ENCODE data around the gene RTN4RL2. TPM values are rescaled to one million over a fixed set of nuclear protein-coding genes. Genes with fewer than 3 reads are reported as not detected.
A peak's percentile ranks its signal among the peaks of the same experiment; 100 is the strongest.

The RTN4RL2 gene
- total RNA-seq, 1 experiment from 2014 or later = 0.23 TPM

DNA sequence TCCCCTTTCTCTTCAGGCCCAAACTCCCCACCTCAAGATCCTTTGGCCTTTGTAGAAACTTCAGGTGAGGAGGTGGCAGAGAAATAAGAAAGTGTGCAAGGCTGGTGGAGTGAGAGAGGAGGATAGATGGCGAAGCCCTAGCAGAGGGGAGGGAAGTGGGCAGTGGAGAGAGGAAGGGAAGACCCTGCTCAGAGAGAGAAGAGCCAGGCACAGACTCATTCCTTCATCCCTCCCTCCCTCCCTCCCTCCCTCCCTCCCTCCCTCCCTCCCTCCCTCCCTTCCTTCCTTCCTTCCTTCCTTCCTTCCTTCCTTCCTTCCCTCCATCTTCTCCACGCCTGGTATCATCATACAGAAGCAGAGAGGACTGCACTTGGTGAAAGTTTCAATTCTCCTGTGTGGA lies 21.0 kb downstream of the RTN4RL2 start:
- DNase-seq (ENCODE audit: low read depth) = no peak

DNA sequence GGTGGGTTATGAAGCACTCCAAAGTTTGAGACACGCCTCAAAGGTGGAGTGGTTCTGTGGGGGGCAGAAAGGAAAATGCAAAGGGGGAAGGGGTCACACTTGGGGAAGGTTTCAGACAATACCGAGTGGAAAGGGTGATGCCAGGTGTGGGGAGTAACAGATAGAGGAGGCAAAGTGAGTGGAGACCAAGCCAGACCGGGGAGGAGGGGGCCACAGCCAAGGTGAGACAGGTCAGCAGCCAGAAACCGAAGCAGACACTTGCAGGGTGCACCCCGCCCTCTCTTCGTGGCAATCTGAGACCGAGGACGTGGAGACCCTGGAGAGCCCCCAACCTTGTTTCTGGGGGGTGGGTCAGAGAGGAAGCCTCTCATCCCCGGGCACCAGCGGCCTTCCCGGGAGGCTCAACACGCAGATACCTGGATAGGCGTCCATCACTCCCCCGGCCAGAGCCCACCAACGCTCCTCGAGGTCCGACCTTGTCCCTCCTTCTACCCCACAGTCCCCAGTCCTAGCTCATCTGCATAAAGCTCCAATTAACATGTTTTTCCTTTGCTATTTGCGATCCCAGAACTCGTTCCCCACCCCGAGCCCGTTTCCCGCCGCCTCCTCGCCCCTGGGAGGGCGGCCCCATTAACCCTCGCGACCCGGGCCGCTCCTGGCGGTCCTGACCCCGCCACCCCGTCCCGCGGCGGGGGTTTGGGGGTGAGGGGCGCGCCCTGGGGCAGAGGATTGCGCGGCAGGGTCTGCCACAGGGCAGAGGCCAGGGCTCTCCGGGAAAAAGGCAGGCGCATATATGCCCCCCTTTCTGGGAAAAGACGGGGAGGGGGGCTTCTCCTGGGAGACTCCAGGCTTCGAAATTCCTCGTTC lies 21.8 kb downstream of the RTN4RL2 start:
- no peak for DNase-seq (ENCODE audit: low read depth)

DNA sequence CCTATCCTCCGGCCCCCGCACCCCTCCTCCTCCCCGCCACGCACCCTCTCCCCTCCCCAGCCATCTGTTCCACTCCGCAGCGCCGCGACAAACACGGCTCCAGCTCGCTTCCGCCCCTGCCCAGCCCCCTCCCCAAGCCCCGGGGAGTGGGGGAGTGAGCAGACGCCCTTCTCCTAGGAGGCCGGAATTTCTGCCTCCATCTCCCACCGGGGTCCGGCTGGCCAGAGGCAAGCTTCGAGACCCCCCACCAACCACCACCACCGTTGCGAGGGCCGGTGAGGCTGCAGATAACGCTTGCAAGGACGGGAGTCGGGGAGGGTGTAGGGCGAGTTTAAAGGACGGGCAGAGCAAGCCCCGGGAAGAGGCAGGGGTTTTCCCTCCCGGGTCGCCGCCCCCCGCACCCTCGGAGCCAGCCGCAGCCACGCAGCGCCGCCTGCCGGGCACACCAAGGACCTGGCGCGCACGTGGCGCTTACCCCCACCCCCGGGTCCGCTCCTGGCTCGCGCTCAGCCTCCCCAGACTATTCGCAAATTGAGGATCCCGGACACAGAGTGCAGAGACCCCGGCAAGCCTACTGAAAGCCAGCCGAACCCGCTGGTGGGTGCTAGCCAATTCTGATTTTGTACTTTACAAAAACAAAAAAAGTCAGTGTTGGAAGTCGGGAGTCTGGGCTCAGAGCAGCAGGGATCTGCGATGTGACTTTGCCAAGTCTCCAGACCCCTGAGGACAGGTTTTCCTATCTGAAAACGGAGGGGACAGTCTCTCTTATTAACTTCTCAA lies 22.6 kb downstream of the RTN4RL2 start:
- DNase-seq (ENCODE audit: low read depth) = no peak

DNA sequence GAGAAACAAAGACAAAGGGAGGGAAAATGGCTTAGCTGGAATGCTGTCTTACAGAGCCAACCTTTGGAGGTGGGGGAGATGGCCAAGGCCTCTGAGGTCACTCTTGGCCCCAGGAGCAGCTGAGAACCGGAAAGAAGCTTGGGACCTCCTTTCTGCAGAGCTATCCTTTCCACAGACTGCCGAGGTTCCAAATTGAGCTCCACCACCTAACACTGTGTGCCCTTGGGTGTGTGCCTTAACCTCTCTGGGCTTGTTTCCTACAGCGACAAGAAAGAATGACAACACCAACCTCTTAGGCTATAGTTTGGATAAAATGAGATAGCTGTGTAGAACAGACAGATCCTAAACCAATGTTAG lies 23.2 kb downstream of the RTN4RL2 start:
- DNase-seq (ENCODE audit: low read depth) = no peak

DNA sequence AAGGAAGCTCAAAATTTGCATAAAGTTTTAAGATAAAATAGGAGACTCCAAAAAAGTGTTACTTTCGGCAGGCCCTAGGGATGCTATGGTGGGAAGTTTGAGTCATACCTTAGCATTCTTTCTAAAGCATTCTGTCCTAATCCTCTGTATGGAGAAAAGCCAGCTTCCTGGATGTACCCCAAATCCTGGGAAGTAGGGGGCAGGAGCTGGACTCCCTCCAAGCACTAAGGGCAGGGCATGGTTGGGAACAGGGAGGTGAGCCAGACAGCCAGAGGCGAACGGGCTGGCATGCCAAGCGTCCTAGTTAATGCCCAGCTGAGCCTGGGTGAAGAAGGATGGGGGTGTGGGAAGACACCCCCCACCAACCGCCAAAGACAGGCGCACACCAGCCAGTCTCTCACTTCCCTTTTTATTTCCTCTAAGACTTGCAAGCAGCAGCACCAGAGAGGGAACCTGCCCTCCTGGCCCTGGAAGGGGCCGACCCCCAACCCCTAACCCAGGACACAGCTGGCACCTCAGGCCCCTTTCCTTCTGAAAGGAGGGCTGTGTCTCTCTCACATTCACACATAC lies 23.9 kb downstream of the RTN4RL2 start:
- no peak for DNase-seq (ENCODE audit: low read depth)

DNA sequence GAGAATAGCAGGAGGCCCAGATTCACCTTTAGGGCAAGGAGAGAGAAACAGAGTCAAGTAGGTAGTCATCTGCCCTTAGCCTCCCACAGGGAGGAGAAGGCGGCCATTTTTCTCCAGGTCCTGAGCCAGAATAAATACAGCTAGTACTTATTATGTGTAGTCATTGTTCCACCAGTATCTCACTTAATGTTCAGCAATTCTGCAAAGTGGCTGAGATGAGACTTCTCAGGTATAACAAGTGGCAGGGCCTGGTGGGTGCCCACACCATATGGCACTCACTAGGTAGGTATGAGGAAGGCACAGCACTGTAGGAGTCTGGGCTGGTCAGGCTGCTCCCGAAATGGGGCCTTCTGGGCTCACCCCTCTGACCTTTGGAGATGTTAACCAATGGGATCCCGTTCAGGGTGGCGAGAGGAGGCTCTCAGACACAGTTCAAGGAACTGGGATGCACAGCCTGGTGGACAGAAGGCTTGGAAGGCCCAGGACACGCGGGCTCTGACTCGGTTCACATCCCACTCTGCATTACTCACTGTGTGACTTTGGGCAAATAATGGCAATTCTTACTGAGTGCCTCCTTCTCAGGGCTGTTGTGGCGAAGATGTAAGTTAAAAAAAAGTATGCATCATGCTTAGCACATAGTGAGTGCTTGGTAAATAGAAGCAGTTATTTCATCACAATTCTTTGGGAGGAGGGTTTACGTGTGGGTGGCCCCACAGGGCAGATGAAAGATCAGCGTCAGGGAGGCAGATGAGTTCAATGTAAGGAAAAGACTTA lies 25.1 kb downstream of the RTN4RL2 start:
- no peak for DNase-seq (ENCODE audit: low read depth)

DNA sequence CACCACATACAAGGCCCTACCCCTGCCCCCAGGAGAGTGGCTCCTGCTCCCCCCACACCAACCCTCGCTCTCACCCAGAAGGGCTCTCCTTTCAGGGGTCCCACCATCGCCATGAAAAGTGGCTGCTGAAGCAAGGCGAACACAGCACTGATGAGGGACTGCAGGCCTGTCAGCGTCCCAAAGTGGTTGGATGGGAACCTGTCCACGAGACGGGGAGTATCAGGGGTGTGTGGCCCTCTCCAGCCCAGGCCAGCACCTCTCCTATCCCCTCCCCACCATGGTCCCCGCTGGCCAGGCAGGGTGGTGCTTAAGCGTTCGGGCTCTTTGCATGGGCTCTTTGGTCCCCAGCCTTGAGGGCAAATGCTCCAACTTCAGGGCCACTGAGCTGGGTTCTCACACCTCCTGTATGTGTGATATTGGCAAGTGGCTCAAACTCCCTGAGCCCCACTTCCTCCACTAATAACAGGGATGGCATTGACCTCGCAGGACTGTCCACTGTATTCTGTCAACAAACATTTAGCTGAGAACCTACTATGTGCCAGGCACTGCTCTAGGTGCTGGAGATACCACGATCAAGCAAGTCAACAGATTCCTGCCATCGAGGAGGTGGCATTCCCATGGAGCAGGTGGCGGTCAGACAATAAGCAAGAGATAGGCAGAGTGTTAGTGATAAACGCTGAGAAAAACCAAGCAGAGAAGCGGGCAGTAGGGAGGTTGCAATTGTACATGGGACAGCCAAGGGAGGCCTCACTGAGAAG lies 26.9 kb downstream of the RTN4RL2 start:
- no peak for DNase-seq (ENCODE audit: low read depth)

DNA sequence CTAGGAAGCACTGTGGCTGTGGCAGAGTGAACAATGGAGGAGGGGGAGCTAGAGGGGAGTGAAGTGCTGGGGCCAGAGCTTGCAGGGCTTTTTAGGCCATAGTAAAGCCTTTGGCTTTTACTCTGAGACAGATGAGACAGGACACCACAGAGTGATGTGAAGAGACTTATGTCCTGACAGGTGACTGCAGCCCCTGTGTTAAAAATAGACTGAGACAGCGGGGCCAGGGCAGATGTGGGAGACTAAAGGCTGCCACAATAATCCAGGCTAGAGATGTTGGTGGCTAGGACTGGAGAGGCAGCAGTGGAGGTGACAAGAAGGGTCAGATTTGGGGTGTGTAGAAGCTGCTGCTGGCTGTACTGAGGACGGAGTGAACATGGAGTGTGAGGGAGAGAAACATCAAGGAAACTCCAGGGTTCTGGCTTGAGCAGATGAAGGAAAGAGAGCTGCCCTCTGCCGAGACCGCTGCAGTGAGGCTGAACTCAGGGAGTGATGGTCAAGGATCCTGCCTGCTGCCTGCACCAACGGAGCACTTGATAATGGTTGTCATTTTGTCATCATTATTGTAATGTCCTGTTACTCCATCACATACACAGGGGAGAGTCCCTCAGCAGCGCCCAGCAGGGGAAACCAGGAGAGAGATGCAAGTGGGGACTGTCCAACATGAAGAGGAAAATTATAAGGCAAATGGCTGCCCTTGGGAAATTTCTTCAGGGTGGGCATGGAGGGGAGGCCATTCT lies 27.8 kb downstream of the RTN4RL2 start:
- DNase-seq (ENCODE audit: low read depth) = no peak

DNA sequence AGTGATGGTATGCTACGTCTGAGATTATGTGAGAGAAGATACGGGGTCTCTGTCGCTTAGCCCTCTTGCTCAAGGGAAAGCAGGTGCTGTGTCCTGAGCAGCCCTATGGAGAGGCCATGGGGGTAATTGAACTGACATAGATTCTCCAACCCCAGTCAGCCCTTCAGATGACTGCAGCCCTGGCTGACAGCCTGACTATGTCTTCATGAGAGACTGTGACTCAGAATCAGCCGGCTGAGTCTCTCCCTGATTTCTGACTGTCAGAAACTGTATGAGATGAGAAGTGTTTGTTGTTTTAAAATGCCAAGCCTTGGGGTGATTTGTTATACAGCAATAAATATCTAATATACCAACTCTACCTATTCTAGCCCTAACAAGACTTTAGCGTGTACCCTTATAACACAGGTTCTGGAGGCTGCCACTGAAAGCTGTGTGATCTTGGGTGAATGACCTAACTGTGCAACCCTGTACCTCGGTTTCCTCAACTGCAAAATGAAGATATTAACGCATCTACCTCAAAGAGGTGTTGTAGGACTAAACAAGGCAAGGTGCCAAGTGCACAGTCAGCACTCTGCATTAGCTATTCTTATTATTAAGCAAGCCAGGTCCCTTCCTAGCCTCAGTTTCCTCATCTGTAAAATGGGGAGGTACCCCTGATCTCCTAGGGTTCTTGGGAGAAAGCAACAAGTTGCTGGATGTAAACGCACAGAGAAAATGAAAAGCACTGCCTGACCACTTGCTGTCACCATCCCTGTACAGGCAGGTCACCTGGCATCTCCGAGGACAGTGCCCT lies 30.3 kb downstream of the RTN4RL2 start:
- DNase-seq (ENCODE audit: low read depth) = peak; percentile 36

DNA sequence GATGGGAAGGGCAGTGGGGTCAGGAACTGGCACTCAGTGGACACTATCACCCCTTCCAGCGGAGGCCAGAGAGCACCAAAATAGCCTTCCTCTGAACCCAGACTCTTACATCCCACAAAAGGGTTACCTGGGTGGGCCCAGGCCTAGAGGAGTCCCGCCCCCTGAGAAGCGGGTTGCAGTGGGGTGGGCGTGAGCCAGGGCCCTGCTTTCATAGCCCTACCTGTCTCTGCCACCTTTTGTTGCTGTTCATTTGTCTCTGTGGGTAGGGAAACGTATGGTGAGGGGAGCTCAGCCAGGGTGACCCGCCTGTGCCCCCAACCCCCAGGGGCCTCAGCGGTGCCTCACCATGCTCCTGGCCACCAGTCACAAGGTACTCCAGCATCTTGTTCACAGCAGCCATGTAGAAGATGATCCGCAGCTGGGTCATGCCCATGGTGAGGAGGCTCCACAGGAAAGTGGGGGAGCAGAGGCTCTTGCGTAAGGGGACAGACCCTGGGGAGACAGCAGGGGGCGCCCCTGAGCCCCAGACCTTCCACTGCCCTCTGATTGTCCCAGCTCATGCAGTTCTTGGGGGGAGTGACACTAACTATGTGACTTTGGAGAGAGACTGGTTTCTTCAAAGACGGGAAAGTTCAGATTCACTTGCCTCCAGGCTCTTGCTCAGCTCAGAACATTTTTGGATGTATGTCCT lies 31.2 kb downstream of the RTN4RL2 start:
- DNase-seq (ENCODE audit: low read depth) = peak; percentile 36

DNA sequence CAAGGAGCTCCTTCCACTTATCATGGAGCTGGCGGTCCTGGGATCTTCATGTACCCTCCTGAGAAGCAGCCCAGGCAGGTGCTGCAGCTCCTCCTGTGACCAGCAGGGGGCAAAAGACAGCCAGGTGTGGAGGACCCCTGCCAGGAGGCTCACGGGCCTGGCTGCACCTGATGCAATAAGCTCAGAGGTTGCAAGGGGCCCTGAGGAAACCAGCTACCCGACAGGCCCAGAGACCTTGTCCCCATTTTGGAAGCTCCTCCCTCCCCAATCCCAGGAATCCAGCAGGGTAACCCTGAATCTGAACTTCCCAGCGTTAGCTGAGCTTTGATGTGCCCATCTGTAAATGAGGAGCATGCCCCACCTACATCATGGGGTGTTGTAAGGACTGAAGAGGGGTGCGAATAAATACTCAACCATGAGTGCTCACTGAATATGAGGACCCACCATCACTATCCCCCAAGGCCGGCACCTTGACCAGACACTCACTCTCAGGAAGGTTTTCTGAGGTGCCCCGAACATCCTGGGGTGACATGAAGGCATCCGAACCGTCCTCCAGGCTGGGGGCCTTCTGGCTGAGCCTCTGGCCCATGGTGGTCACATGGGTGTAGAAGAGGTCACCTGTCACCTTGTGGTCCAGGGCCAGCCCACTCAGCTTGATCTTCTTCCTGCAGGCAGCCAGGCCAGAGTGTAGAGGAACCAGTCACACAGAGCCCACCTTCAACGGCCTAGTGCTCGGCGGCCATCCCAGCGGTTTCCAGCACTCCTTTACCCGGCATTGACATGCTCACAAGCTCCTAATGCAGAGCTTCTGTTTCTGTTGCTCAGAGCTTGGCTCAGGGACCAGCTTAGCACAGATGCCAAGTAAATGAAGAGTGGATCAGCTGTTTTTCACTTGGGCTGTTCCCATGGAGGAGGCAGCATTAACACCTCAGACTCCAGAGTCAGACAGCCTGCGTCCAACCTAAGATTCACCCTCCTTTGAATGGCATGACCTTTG lies 33.5 kb downstream of the RTN4RL2 start:
- no peak for DNase-seq (ENCODE audit: low read depth)

DNA sequence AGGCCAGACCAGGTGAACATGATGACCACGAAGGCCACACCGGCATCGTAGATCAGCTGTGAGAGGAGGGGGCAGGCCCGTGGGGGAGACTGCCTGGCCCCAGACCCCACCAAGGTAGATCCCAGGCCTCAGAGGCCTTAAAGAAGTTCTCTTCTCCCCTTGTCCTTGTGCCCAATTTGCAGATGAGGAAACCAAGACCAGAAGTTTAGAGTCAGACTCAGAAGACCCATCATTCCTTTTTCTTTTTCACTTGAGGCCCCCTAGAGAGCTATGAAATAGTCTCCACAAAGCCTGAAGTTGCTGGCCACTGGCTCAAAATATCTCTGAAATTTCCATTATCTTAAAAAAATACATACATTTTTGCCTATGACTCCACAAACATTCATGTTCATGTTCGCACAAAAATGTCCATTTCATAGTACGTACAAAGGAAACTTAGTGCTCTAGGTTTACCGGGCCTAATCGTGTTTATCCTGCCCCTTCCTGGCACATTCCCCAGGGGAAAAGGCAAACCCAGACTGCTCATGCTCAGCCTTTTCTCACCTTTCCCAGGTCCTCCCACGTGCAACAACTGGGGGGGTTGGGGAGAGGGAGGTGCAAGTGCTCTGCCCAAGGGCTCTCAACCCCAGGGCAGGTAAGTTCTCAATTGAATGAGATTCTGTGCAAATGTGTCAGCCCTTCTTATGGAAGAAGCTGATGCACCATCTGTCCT lies 35.9 kb downstream of the RTN4RL2 start:
- no peak for DNase-seq (ENCODE audit: low read depth)

DNA sequence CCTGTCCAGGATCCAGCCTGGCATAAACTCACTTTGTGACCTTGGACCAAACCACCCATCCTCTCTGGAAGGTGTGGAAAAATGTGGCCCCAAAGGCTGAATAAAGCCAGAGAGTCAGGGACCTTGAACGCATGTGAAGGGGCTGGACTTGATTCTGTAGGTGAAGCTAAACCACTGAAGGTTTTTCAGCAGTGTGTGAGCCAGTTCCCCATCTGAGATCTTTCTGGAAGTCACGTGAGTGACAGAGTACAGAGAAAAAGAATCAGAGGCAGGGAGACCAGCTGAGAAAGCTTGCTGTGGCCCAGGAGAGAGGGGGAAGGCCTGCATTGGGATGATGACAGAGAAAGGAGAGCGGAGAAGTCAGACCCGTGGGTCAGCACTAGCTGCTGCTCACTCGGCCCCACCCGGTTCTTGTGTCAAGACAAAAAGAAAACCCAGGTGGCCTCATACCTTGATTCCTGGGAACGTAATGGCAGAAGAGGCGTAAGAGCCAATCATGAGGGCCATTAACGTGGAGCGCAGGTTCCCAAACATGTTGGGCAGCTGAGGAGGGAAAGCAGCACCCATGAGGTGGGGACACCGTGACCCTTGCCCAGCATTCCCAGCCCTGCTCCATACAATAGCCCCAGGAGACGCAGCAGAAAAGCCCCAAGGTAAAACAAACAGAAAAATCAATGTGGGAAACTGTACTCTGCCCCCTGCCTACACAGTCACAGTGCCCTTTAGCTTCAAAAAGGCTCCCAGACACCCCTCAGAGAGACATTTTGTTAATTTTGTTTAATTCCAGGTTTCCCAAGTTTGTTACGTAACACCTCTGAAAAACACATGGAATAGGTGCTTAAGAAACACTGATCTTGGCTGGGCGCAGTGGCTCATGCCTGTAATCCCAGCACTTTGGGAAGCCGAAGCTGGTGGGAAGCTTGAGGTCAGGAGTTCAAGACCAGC lies 37.2 kb downstream of the RTN4RL2 start:
- DNase-seq (ENCODE audit: low read depth) = no peak

DNA sequence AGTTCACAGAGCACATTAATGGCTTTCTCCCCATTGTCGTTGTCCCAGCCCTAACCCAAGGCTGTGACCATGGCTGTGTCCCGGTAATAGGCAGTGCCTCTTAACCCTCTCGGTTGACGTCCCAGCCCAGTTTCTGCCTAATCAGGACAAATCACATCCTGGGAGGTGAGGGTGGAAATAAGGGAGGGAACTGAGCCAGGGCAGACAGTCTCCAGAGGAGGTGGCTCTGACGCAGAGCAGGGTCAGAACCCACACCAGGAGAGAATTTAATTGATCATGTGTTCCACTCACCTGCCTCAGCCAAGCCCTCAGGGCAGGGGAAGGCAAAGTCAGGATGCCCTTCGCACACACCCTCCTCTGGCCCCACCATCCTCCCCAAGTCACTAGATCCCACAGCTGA lies 38.2 kb downstream of the RTN4RL2 start:
- DNase-seq (ENCODE audit: low read depth) = no peak

DNA sequence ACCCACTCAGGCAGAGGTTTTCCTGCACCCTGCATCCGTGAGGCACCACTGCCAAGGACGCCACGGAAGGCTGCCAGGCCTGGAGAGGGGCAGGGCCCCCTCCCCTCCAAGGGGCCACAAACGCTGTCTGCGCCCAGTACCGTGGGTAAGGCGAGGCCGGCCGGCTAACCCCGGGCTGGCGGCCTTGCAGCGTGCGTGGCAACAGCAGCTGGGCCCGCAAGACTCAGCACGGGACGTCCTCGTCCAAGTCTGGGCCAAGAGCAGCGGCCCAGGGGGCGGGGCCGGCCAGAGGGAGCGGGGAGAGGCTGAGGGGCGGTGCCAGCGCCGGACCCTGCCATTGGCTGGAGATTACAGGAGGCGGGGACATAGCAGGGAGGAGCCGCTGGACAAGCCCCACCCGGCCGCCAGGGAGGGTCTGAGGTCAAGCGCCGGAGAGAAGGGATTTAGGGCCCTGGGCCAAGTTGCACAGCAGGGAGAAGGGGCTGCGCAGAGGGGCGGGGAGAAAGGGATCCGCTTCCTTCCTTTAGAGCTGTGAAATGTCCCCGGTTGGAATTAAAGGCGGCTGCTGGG lies 39.2 kb downstream of the RTN4RL2 start:
- peak; percentile 87 for DNase-seq (ENCODE audit: low read depth)
